ENCODE data around the gene CXCR4.

GRCh38 chr2:136135462-136135861, 17.5 kb upstream of the CXCR4 start:
- TF ChIP-seq CTCF (conservative IDR thresholded peaks at IDR 0.05 in 1 of 2, IDR thresholded peaks at IDR 0.05 in 1 of 2; ENCODE audit: extremely low read depth in 1 of 2, insufficient read depth in 1 of 2, low read depth in 1 of 2, low read length in 2 of 2): no peak
- no peak for TF ChIP-seq EZH2 (IDR thresholded peaks at IDR 0.05; ENCODE audit: borderline replicate concordance, low read length)
